Mesendoderm (in vitro differentiated cells): Measurements from ENCODE around the gene MDC1. TPM values are rescaled to one million over a fixed set of nuclear protein-coding genes. Genes with fewer than 3 reads are reported as not detected.

Experiments
- small RNA-seq: library from polyadenylated mRNA; stranded (forward); fragments of <200 nt; extraction: miRNeasy Mini kit (QIAGEN cat#:217004); gene quantifications from one replicate; pipeline ENCODE3, GENCODE V24; 2013; ENCODE audit not compliant: insufficient read depth

MDC1 gene

Small RNA genes lying within 50 kb of the gene (small RNA-seq; reads per million reads assigned to genes)
- not detected for gene RF00019
- not detected for gene RN7SL353P
